ENCODE data around the gene TRERF1.

DNA sequence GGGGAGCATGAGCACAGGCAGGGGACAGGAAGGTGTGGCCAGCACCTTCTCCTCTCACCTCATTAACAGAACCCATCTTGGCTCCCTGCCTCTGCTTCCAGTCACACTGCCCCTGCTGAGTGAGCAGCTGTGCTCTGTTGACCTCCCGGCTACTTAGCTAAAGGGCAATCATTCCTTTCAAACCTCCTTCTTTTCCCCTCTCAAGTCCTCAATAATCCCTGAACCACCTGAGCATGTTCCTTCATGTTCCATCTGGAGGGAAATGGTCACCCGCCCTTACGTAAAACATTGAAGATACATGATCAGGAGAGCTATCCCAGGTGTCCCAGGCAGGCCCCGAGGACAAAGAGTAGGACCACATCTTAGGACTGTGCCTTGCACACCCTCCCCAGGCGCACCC, 212.4 kb downstream of the TRERF1 start:
- TF ChIP-seq CTCF (IDR thresholded peaks at IDR 0.05) (no peak), POLR2A (IDR thresholded peaks at IDR 0.05) (no peak)

Data from prostate gland (tissue), 2 donors.